Prostate gland (tissue), 2 donors: ENCODE data around the gene ZNF385D. TPM values are rescaled to one million over a fixed set of nuclear protein-coding genes. Genes with fewer than 3 reads are reported as not detected.

ENCODE experiments used
- DNase-seq: peaks from one replicate; pipeline ENCODE4 v3.0.0-alpha.2; 2019; ENCODE audit warnings: low spot score
- H3K27ac ChIP-seq, 2 donors: fragments of 200-600 bp; sonication (generic); 2 replicates each; pipeline ENCODE4 v1.5.1; 2017 to 2019
- H3K27me3 ChIP-seq: fragments of 200-600 bp; sonication (generic); replicated peaks from 2 replicates; pipeline ENCODE4 v1.5.1; 2019; ENCODE audit not compliant: insufficient read depth
- H3K36me3 ChIP-seq, 2 donors: fragments of 200-600 bp; sonication (generic); 1 replicate in 1 of 2; 2 replicates in 1 of 2; pipeline versions ENCODE4 v1.5.1 to v1.8.1; 2017 to 2019
- H3K4me1 ChIP-seq: fragments of 200-600 bp; sonication (generic); replicated peaks from 2 replicates; pipeline ENCODE4 v1.5.1; 2019
- H3K4me3 ChIP-seq, 2 donors: fragments of 200-600 bp; sonication (generic); 2 replicates each; pipeline ENCODE4 v1.5.1; 2017 to 2019
- H3K9me3 ChIP-seq: fragments of 200-600 bp; sonication (generic); 2 replicates; pipeline ENCODE4 v1.5.1; 2017
- POLR2A ChIP-seq: fragments of 450-650 bp; IDR thresholded peaks from one replicate; pipeline ENCODE4 v1.6.1; 2016; ENCODE audit warnings: antibody characterized with exemption, mild to moderate bottlenecking
- POLR2AphosphoS5 ChIP-seq: sonication (generic); formaldehyde crosslinking; IDR thresholded peaks from one replicate; pipeline ENCODE4 v1.6.1; 2017; ENCODE audit warnings: antibody characterized with exemption
- WGBS: methylation state at CpG from one replicate; pipeline ENCODE4 v1.1.5; 2018; 5-methylcytosine and 5-hydroxymethylcytosine counted together
- intact Hi-C: fragments of 100-400 bp; cut with DNase I; formaldehyde crosslinking; loops from one replicate; pipeline ENCODE4 v1.14.2; 2022
- total RNA-seq, 2 donors: library from RNA; depleted of rRNA; stranded (reverse); fragments of >200 nt; gene quantifications; one replicate each; pipeline ENCODE4 v1.1.0, GENCODE V29; 2016
- TF ChIP-seq, protein P1 (sequence below), 4 experiments: fragments of 200-600 bp in 2 of 4; fragments of 450-650 bp in 2 of 4; sonication (generic) in 2 of 4; IDR thresholded peaks; 1 replicate in 3 of 4; 2 replicates in 1 of 4; pipeline ENCODE4 v1.5.1; 2016 to 2019; ENCODE audit warnings: antibody characterized with exemption in 4 of 4, mild to moderate bottlenecking in 2 of 4, moderate library complexity in 2 of 4

The ZNF385D gene
- total RNA-seq, 2 donors from 2014 or later = 1.0 to 5.9 TPM

DNA sequence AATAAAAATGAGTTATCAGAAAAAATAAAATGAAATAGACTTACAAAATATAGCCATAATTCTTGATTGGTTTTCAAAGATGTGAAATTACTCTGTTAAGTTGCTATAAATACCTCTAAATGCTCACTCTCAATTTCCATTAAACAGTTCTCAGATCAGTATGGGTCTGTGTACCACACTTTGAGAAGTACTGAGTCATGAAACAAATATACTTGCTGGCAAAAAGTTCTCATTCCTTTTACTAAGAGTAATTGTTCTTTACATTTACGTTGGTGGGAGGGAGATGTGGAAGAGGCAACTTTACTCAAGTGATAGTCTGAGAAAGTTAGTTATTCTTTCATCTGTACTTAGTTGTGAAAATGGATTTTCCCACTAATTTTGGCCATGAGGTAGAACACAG lies 96.3 kb downstream of the ZNF385D start:
- no peaks in the 10 kb centered on the region for H3K9me3 ChIP-seq
- TF ChIP-seq, protein P1, sequence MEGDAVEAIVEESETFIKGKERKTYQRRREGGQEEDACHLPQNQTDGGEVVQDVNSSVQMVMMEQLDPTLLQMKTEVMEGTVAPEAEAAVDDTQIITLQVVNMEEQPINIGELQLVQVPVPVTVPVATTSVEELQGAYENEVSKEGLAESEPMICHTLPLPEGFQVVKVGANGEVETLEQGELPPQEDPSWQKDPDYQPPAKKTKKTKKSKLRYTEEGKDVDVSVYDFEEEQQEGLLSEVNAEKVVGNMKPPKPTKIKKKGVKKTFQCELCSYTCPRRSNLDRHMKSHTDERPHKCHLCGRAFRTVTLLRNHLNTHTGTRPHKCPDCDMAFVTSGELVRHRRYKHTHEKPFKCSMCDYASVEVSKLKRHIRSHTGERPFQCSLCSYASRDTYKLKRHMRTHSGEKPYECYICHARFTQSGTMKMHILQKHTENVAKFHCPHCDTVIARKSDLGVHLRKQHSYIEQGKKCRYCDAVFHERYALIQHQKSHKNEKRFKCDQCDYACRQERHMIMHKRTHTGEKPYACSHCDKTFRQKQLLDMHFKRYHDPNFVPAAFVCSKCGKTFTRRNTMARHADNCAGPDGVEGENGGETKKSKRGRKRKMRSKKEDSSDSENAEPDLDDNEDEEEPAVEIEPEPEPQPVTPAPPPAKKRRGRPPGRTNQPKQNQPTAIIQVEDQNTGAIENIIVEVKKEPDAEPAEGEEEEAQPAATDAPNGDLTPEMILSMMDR (IDR thresholded peaks at IDR 0.05) = no peak
- TF ChIP-seq POLR2AphosphoS5 (no peak), POLR2A (no peak)
- intact Hi-C loops = no loop called here
- no peak for DNase-seq
- H3K36me3 ChIP-seq = no peaks in the 10 kb centered on the region
- 82% methylated on average over 1 of the region's 1 CpG for WGBS
- H3K4me3 ChIP-seq = no peak overlapping the region
- H3K27me3 ChIP-seq = no peaks in the 10 kb centered on the region
- no peaks in the 10 kb centered on the region for H3K4me1 ChIP-seq
- H3K27ac ChIP-seq = no peak overlapping the region

DNA sequence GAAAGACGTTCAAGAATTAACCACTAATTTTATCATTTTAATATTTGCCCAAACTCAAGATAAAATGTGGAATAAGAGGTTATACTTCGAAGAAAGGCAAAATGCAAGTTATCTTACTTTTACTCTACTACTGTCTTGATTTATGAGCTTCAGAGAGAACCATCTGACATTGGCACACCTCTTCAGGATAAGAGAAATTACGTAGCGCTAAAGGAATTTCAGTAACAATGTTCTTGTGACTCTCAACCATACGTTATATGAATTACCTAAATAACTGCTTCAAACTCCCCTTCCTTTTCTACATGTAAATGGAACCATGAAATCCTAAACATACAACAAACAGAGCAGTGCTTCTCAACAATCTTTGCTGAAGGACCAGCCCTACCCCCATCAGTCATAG lies 96.8 kb downstream of the ZNF385D start:
- DNase-seq = no peak
- intact Hi-C loops = no loop called here
- H3K27ac ChIP-seq = no peak overlapping the region
- no peaks in the 10 kb centered on the region for H3K36me3 ChIP-seq
- no peaks in the 10 kb centered on the region for H3K9me3 ChIP-seq
- H3K4me1 ChIP-seq = no peaks in the 10 kb centered on the region
- 79% methylated on average over 5 of the region's 5 CpGs for WGBS
- no peak for TF ChIP-seq POLR2A
- TF ChIP-seq, protein P1 (IDR thresholded peaks at IDR 0.05) = no peak
- no peak for TF ChIP-seq POLR2AphosphoS5
- H3K27me3 ChIP-seq = no peaks in the 10 kb centered on the region
- no peak overlapping the region for H3K4me3 ChIP-seq

DNA sequence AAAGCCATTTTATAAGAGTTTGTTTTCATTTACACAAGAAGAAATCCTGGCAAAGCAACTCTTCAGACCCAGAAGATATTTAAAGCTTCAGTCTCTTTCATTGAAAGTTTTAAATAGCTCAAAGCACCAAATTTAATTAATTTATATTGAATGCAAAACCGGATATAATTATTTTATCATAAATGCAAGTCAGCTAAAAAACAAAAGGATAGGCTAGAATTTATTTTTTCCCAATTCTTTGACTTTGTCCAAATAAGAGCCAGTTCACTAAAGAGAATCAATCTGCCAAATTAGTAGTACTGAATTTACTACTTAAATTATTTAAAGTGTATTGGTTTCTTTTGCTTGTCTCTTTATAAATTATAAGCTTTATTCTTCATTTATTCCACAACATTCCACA lies 101.5 kb downstream of the ZNF385D start:
- intact Hi-C loops = no loop called here
- no peak for DNase-seq
- no peaks in the 10 kb centered on the region for H3K36me3 ChIP-seq
- H3K4me3 ChIP-seq = no peak overlapping the region
- H3K4me1 ChIP-seq = no peaks in the 10 kb centered on the region
- H3K27ac ChIP-seq = no peak overlapping the region
- no peak for TF ChIP-seq POLR2A
- TF ChIP-seq, protein P1 (IDR thresholded peaks at IDR 0.05) = no peak
- no peak for TF ChIP-seq POLR2AphosphoS5
- H3K9me3 ChIP-seq = no peaks in the 10 kb centered on the region
- 78% methylated on average over 1 of the region's 1 CpG for WGBS
- no peaks in the 10 kb centered on the region for H3K27me3 ChIP-seq

DNA sequence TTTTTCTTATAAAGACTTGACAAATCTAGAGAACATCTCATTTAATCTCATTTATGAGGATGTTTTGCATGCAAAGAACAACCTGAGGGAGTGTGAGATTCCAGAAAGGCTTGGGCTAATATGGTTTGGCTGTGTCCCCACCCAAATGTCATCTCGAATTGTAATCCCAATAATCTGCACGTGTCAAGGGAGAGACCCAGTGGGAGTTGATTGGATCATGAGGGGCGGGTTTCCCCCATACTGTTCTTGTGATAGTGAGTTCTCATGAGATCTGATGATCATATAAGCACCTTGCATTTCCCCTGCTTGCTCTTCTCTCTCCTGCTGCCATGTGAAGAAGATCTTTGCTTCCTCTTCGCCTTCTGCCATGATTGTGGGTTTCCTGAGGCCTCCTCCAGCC lies 103.0 kb downstream of the ZNF385D start:
- no peak overlapping the region for H3K4me3 ChIP-seq
- H3K4me1 ChIP-seq = no peaks in the 10 kb centered on the region
- intact Hi-C loops = no loop called here
- no peaks in the 10 kb centered on the region for H3K9me3 ChIP-seq
- WGBS = 80% methylated on average over 4 of the region's 4 CpGs
- no peaks in the 10 kb centered on the region for H3K27me3 ChIP-seq
- TF ChIP-seq, protein P1 (IDR thresholded peaks at IDR 0.05) = no peak
- TF ChIP-seq POLR2AphosphoS5 (no peak), POLR2A (no peak)
- DNase-seq = no peak
- no peaks in the 10 kb centered on the region for H3K36me3 ChIP-seq
- H3K27ac ChIP-seq = no peak overlapping the region

DNA sequence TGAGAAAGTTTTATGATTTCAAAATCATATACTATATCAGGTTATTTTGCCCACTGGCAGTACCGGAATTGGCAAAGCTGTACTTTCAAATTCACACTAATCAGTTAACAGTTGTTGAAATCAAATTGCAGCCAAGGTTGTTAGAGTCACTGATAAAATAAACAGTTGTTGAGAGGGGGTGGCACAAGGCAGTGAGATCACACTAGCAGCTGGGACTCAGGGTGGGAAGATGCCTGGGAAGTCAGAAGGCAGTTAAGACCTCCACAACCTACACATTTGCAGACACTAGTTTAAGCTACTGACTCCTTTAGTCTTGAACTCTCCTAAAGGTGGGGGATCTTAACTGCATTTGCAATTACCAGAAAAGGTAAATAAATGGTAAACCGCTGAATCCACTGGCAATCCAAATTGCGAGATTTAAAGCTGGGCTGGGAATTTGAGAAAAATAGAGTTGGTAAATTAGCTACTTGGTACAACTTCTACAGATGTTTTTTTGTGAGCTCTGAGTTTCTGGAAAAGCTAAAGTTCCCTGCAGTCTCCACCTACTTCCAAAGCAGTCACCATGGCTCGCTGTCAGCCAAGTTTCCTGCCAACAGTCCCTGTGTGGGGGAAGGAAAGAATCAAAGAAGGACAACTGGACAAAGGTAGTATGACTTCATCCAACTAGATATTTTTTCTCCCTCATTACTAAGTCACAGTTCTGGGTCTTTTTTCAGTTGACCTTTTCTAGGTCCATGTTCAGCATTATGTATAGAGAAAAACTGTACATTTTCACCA lies 105.7 kb downstream of the ZNF385D start:
- 65% methylated on average over 4 of the region's 4 CpGs for WGBS
- no peaks in the 10 kb centered on the region for H3K4me1 ChIP-seq
- TF ChIP-seq, protein P1 (IDR thresholded peaks at IDR 0.05) = no peak
- TF ChIP-seq POLR2A = no peak
- no peak for TF ChIP-seq POLR2AphosphoS5
- DNase-seq = no peak
- no peaks in the 10 kb centered on the region for H3K36me3 ChIP-seq
- H3K4me3 ChIP-seq = no peak overlapping the region
- H3K27ac ChIP-seq = no peak overlapping the region
- no peaks in the 10 kb centered on the region for H3K27me3 ChIP-seq
- H3K9me3 ChIP-seq = no peaks in the 10 kb centered on the region
- intact Hi-C loops = no loop called here
